DMS79 treated with DMSO at 0.1 percent for 48 hours (cell line): Measurements from ENCODE around the gene TRMT2A.

Experiments
- DNase-seq: peaks from one replicate; lab custom pipeline; 2025; lab: John Stamatoyannopoulos, UW

The TRMT2A gene

GRCh38 chr22:20148414-20148813, 31.4 kb upstream of the TRMT2A start:
- DNase-seq, result no peak

GRCh38 chr22:20147237-20147988, 30.4 kb upstream of the TRMT2A start:
- DNase-seq, result no peak

- no peak for DNase-seq
These were observed 29.8 kb upstream of the TRMT2A start for GRCh38 chr22:20146777-20147176.

GRCh38 chr22:20145832-20146223, 28.8 kb upstream of the TRMT2A start:
- no peak for DNase-seq

- no peak for DNase-seq
These were observed 28.3 kb upstream of the TRMT2A start for GRCh38 chr22:20145206-20145831.

- no peak for DNase-seq
These were observed 27.0 kb upstream of the TRMT2A start for GRCh38 chr22:20143883-20144665.

- DNase-seq, result no peak
These were observed 25.9 kb upstream of the TRMT2A start for GRCh38 chr22:20142711-20143621.

- no peak for DNase-seq
These were observed 24.4 kb upstream of the TRMT2A start for GRCh38 chr22:20141186-20142077.

- no peak for DNase-seq
These were observed 23.5 kb upstream of the TRMT2A start for GRCh38 chr22:20140521-20140964.

GRCh38 chr22:20140107-20140445, 23.1 kb upstream of the TRMT2A start:
- no peak for DNase-seq

GRCh38 chr22:20139391-20140106, 22.5 kb upstream of the TRMT2A start:
- no peak for DNase-seq

- DNase-seq, result no peak
These were observed 21.8 kb upstream of the TRMT2A start for GRCh38 chr22:20138868-20139267.

- DNase-seq, result no peak
These were observed 21.4 kb upstream of the TRMT2A start for GRCh38 chr22:20138417-20138738.

- no peak for DNase-seq
These were observed 20.8 kb upstream of the TRMT2A start for GRCh38 chr22:20137671-20138416.

GRCh38 chr22:20137113-20137512, 20.1 kb upstream of the TRMT2A start:
- DNase-seq, result no peak

GRCh38 chr22:20136603-20136873, 19.5 kb upstream of the TRMT2A start:
- DNase-seq, result no peak

- DNase-seq, result no peak
These were observed 19.0 kb upstream of the TRMT2A start for GRCh38 chr22:20135806-20136602.

GRCh38 chr22:20135265-20135664, 18.2 kb upstream of the TRMT2A start:
- no peak for DNase-seq

GRCh38 chr22:20133930-20134549, 17.0 kb upstream of the TRMT2A start:
- DNase-seq, result no peak
